Measurements from ENCODE around the gene TMOD4.

The TMOD4 gene

DNA sequence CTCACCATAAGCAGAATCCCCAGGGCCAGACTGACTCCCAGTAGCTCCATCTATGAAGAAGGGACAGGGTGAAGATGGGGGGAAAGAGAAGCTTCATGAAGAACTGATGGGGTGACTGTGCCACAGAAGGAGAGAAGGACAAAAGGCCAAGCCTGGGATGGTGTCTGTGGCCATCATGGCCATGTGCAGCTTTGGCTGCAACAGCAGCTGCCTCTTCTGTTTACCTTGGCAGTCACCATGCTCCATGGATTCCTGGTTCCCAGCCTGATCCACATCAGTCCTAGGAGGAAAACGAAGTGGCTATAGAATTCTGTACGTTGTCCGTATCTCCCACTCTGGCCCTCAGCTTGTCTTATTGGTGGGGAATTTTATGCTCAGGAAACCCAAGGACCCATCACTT, 41.4 kb downstream of the TMOD4 start:
- DNase-seq (ENCODE audit: low spot score), result no peak
- TF ChIP-seq, protein P1, sequence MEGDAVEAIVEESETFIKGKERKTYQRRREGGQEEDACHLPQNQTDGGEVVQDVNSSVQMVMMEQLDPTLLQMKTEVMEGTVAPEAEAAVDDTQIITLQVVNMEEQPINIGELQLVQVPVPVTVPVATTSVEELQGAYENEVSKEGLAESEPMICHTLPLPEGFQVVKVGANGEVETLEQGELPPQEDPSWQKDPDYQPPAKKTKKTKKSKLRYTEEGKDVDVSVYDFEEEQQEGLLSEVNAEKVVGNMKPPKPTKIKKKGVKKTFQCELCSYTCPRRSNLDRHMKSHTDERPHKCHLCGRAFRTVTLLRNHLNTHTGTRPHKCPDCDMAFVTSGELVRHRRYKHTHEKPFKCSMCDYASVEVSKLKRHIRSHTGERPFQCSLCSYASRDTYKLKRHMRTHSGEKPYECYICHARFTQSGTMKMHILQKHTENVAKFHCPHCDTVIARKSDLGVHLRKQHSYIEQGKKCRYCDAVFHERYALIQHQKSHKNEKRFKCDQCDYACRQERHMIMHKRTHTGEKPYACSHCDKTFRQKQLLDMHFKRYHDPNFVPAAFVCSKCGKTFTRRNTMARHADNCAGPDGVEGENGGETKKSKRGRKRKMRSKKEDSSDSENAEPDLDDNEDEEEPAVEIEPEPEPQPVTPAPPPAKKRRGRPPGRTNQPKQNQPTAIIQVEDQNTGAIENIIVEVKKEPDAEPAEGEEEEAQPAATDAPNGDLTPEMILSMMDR (IDR thresholded peaks at IDR 0.05; ENCODE audit: extremely low read depth, insufficient read depth, missing control alignments), result no peak
- in situ Hi-C loops (cut with MboI; ENCODE audit: low pct_unique_long_range_greater_than_20kb, low sequenced_read_pairs, unreplicated experiment), result no loop called here

DNA sequence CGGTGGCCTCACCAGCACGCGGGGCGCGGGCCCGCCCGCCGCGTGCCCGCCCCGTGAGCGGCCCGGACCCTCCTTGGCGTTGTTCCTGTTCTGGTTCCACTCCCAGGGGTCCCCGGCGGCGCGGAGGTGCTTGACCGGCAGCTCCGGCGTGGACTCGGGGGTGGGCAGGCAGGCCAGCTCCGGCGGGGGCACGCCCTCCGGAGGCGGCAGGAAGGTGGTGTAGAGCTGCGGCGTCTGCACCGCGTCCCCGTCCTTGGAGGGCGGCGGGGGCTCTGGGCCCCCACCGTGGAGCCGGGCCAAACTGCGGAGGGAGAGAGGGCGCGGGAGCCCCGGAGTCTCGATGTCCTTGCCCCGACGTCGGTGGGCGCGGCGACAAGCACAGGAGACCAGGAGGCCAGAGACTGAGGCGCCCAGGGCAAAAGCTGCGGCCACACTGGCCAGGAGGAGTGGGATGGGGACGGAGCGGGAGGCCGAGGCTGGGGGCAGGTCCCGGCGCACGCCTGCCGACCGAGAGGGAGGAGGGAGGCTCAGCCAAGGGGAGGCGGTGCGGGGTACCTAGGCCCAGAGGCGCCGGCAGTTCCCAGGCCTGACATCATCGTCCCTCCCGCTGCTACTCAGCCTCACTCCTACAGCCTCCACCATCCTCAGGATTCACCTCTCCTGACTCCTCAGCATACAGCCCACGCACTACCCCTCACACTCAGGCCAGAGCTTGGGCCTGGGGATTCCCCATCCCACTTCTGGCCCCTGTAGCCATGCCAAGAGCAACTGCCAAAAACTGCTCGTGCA, 42.6 kb downstream of the TMOD4 start:
- no peak for DNase-seq (ENCODE audit: low spot score)
- in situ Hi-C loops (cut with MboI; ENCODE audit: low pct_unique_long_range_greater_than_20kb, low sequenced_read_pairs, unreplicated experiment), result no loop called here
- TF ChIP-seq, protein P1 (IDR thresholded peaks at IDR 0.05; ENCODE audit: extremely low read depth, insufficient read depth, missing control alignments), result no peak

DNA sequence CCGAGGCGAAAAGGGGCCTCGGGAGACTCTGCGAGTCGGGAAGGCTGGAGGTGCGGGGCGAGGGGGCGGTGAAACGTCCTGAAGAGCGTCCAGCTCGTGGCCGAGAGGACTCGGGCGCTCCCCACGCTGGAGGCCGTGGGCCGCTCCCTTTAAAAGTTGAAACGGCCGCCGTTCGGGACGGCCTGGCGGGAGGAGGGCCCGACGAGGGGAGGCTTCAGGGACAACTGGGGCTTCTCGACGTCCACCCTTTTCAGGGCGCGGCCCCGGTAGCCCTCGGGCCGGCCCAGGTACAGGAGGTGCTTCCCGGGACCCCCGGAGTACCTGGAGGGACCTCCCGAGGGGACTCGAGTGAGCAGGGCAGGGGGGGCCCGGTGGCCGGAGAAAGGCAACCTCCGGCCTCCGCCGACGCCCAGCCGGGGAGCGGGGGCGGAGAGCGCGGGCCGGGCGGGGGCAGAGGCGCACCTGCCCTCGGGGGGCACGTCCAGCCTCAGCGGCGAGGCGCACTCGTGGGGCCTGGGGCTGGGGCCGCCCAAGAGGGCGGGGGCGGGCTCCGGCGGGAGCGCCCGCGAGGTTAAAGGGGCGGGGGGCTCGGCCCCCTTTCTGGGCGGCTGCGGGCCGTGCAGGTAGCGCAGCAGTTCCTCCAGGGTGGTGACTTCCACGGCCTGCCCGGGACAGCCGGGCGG, 43.3 kb downstream of the TMOD4 start:
- in situ Hi-C loops (cut with MboI; ENCODE audit: low pct_unique_long_range_greater_than_20kb, low sequenced_read_pairs, unreplicated experiment), result no loop called here
- TF ChIP-seq, protein P1 (IDR thresholded peaks at IDR 0.05; ENCODE audit: extremely low read depth, insufficient read depth, missing control alignments), result no peak
- no peak for DNase-seq (ENCODE audit: low spot score)

DNA sequence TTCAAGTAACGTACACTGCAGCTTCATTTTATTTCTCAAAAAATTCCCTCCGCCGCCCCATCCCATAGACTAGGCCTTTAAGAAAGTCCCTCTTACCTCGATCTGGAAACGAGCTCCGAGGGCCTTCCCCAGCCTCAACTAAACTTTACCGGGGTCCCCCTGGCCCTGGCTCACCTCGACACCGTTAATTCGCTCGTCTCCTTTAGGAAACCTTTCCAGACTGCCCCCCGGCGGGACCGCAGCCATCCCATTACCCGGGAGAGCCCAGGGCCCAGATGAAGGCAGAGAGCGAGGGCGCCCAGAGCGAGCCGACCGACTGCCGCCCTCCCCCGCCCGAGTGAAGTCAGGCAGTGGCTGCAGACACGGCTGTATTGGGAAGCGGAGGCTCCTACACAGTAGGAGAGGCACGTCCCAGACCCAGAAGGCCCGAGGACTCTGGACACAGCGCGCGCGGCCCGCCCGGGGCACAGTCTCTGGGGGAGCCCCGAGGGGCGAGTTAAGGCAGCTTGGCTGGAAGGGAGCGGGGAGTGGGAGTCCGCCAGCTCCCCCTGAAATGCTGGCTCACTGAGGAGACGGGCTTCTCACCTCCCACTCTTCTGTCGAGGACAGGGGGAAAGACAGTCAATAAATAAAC, 44.0 kb downstream of the TMOD4 start:
- TF ChIP-seq, protein P1 (IDR thresholded peaks at IDR 0.05; ENCODE audit: extremely low read depth, insufficient read depth, missing control alignments), result no peak
- in situ Hi-C loops (cut with MboI; ENCODE audit: low pct_unique_long_range_greater_than_20kb, low sequenced_read_pairs, unreplicated experiment), result no loop called here
- DNase-seq (ENCODE audit: low spot score), result no peak

DNA sequence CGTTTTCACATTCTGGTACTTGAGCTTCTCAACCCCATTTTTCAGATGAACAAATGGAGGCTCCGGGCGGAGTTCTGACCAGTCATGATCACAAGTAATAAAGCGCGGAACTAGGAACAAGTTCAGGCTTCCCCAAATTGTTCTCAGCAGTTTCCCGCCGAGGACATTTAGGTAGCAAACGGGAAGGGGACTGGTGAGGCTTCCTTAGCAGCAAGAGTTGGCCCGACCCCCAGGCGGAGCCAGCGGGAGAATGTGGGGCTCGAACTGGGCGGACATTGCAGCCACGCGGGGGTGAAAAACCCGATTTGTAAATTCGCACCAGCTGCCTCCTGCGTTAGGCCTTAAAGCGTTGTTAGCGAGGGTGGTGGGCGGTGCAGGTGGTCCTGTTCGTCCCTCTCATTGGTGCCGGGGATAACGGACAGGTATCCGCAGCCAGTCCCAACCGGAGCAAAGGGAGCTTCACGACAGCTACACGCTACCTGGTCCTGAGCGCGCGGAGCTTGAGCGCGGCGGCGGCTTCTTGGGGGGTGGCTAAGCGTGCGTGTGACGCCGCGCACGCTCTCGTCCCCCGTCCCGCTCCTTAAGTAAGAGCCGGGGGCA, 44.7 kb downstream of the TMOD4 start:
- in situ Hi-C loops (cut with MboI; ENCODE audit: low pct_unique_long_range_greater_than_20kb, low sequenced_read_pairs, unreplicated experiment), result no loop called here
- TF ChIP-seq, protein P1 (IDR thresholded peaks at IDR 0.05; ENCODE audit: extremely low read depth, insufficient read depth, missing control alignments), result no peak
- peak; percentile 93 for DNase-seq (ENCODE audit: low spot score)

DNA sequence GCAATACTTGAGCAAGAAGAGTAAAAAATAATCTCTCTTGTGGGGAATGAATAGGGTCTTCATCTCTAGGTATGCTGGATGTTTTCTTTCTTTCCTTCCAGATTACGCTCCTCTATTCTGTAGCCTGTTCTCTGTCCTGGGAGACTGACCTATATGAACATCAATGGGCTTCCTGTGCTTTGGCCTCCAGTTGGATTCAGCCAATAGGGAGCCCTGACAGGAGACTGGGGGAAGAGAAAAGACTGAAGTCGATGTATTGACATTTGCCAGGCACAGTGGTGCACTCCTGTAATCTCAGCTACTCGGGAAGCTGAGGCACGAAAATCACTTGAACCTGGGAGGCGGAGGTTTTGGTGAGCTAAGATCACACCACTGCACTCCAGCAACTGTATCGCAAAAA, 47.0 kb downstream of the TMOD4 start:
- in situ Hi-C loops (cut with MboI; ENCODE audit: low pct_unique_long_range_greater_than_20kb, low sequenced_read_pairs, unreplicated experiment), result no loop called here
- no peak for DNase-seq (ENCODE audit: low spot score)
- TF ChIP-seq, protein P1 (IDR thresholded peaks at IDR 0.05; ENCODE audit: extremely low read depth, insufficient read depth, missing control alignments), result no peak

Data from GM13977 (cell line).